Liver (tissue), 9 donors: ENCODE measurements around the gene NCKIPSD. TPM values are rescaled to one million over a fixed set of nuclear protein-coding genes. Genes with fewer than 3 reads are reported as not detected.
"Not testable (repeated sequence)": the region's sequence is repeated elsewhere in the genome, so short reads cannot be mapped to it uniquely, and the experiment has no call there.

Source experiments
- DNase-seq: peaks from one replicate; pipeline ENCODE4 v3.0.0-alpha.2; 2017; ENCODE audit warnings: low spot score
- H3K27ac ChIP-seq, 2 donors: one replicate each; pipeline ENCODE4 v1.7.0; 2013; ENCODE audit warnings: inconsistent platforms in 2 of 2, low read length in 2 of 2, control low read depth in 1 of 2, low read depth in 1 of 2, mild to moderate bottlenecking in 1 of 2
- H3K27me3 ChIP-seq, 4 donors: one replicate each; pipeline versions ENCODE4 v1.6.1 to v1.7.0; 2013; ENCODE audit warnings: low read length in 3 of 4, inconsistent platforms in 1 of 4, mild to moderate bottlenecking in 1 of 4, moderate library complexity in 1 of 4; ENCODE audit not compliant: control insufficient read depth in 4 of 4, insufficient read depth in 4 of 4
- H3K36me3 ChIP-seq, 4 donors: one replicate each; pipeline versions ENCODE4 v1.6.1 to v1.7.0; 2013; ENCODE audit warnings: low read length in 3 of 4, mild to moderate bottlenecking in 3 of 4, low read depth in 1 of 4, moderate library complexity in 1 of 4; ENCODE audit not compliant: control insufficient read depth in 4 of 4, insufficient read depth in 3 of 4
- H3K4me1 ChIP-seq, 4 donors: one replicate each; pipeline versions ENCODE4 v1.6.1 to v1.7.0; 2013; ENCODE audit warnings: low read length in 3 of 4, mild to moderate bottlenecking in 3 of 4, moderate library complexity in 1 of 4; ENCODE audit not compliant: control insufficient read depth in 4 of 4, insufficient read depth in 4 of 4
- H3K4me3 ChIP-seq, 3 donors: one replicate each; pipeline versions ENCODE4 v1.6.1 to v1.7.0; 2013; ENCODE audit warnings: low read length in 3 of 3, control low read depth in 1 of 3, low read depth in 1 of 3, mild to moderate bottlenecking in 1 of 3
- H3K9ac ChIP-seq, 2 donors: one replicate each; pipeline ENCODE4 v1.7.0; 2013; ENCODE audit warnings: low read length in 2 of 2, mild to moderate bottlenecking in 2 of 2, moderate library complexity in 2 of 2, control low read depth in 1 of 2, low read depth in 1 of 2
- H3K9me3 ChIP-seq, 4 donors: one replicate each; pipeline versions ENCODE4 v1.6.1 to v1.7.0; 2013; ENCODE audit warnings: low read length in 3 of 4; ENCODE audit not compliant: control insufficient read depth in 4 of 4
- ATF3 ChIP-seq: IDR thresholded peaks from 2 replicates; pipeline ENCODE4 v1.6.1; 2016; ENCODE audit warnings: antibody characterized with exemption
- CTCF ChIP-seq: fragments of 150-350 bp; IDR thresholded peaks from 2 replicates; pipeline ENCODE4 v1.5.1; 2017; ENCODE audit warnings: improper control_type of control experiment, low read depth, low read length; ENCODE audit not compliant: missing input control
- EGR1 ChIP-seq, 2 donors: IDR thresholded peaks; 2 replicates each; pipeline ENCODE4 v1.6.1; 2016 to 2018; ENCODE audit warnings: antibody characterized with exemption in 2 of 2, low read depth in 2 of 2
- FOXA1 ChIP-seq: IDR thresholded peaks from 2 replicates; pipeline ENCODE4 v1.6.1; 2016; ENCODE audit warnings: antibody characterized with exemption
- FOXA2 ChIP-seq: IDR thresholded peaks from 2 replicates; pipeline ENCODE4 v1.6.1; 2016; ENCODE audit warnings: antibody characterized with exemption
- GABPA ChIP-seq, 2 donors: IDR thresholded peaks in 1 of 2; conservative IDR thresholded peaks in 1 of 2; 2 replicates each; pipeline ENCODE4 v1.6.1; 2016; ENCODE audit warnings: antibody characterized with exemption in 2 of 2, mild to moderate bottlenecking in 1 of 2, moderate library complexity in 1 of 2
- HNF4A ChIP-seq, 2 donors: conservative IDR thresholded peaks; 2 replicates each; pipeline ENCODE4 v1.6.1; 2016; ENCODE audit warnings: antibody characterized with exemption in 2 of 2, mild to moderate bottlenecking in 2 of 2
- HNF4G ChIP-seq: IDR thresholded peaks from 2 replicates; pipeline ENCODE4 v1.6.1; 2016; ENCODE audit warnings: antibody characterized with exemption
- JUND ChIP-seq, 2 donors: IDR thresholded peaks; 2 replicates each; pipeline ENCODE4 v1.6.1; 2016; ENCODE audit warnings: antibody characterized with exemption in 2 of 2
- MAX ChIP-seq: IDR thresholded peaks from 2 replicates; pipeline ENCODE4 v1.6.1; 2016; ENCODE audit warnings: antibody characterized with exemption
- NR2F2 ChIP-seq: IDR thresholded peaks from 2 replicates; pipeline ENCODE4 v1.6.1; 2016; ENCODE audit warnings: antibody characterized with exemption
- RAD21 ChIP-seq, 2 donors: IDR thresholded peaks; 2 replicates each; pipeline ENCODE4 v1.6.1; 2016; ENCODE audit warnings: antibody characterized with exemption in 2 of 2, mild to moderate bottlenecking in 2 of 2
- REST ChIP-seq: IDR thresholded peaks from 2 replicates; pipeline ENCODE4 v1.6.1; 2016; ENCODE audit warnings: antibody characterized with exemption, mild to moderate bottlenecking
- RXRA ChIP-seq, 2 donors: IDR thresholded peaks; 2 replicates each; pipeline ENCODE4 v1.6.1; 2017 to 2018; ENCODE audit warnings: antibody characterized with exemption in 2 of 2, mild to moderate bottlenecking in 1 of 2
- SP1 ChIP-seq: IDR thresholded peaks from 2 replicates; pipeline ENCODE4 v1.6.1; 2018; ENCODE audit warnings: antibody characterized with exemption, mild to moderate bottlenecking
- TAF1 ChIP-seq: conservative IDR thresholded peaks from 2 replicates; pipeline ENCODE4 v1.6.1; 2016; ENCODE audit warnings: antibody characterized with exemption, mild to moderate bottlenecking
- YY1 ChIP-seq: IDR thresholded peaks from 2 replicates; pipeline ENCODE4 v1.6.1; 2016; ENCODE audit warnings: antibody characterized with exemption, mild to moderate bottlenecking
- ZBTB33 ChIP-seq: IDR thresholded peaks from 2 replicates; pipeline ENCODE4 v1.6.1; 2016; ENCODE audit warnings: antibody characterized with exemption
- WGBS: extraction: QIAGEN DNeasy Blood & Tissue Kit; methylation state at CpG from one replicate; pipeline ENCODE4 v1.1.7; 2013; 5-methylcytosine and 5-hydroxymethylcytosine counted together
- polyA plus RNA-seq, 2 donors: library from polyadenylated mRNA; stranded (reverse) in 1 of 2; unstranded in 1 of 2; fragments of 200-250 nt in 1 of 2; fragments of >200 nt in 1 of 2; fragmentation: Nextera tagmentation in 1 of 2; extraction: Ambion mirVana in 1 of 2; gene quantifications; one replicate each; pipeline versions ENCODE4 v1.2.1 to v1.2.3, GENCODE V29; 2013 to 2015
- total RNA-seq, 2 donors: library from RNA; depleted of rRNA; stranded (reverse); fragments of >200 nt; gene quantifications; one replicate each; pipeline ENCODE4 v1.2.3, GENCODE V29; 2014
- donor health status: healthy.
- donor health status: healthy.
- donor health status: healthy.
- donor health status: healthy.
- donor health status: healthy.

The NCKIPSD gene
- total and polyA plus RNA-seq, 4 donors = 5.9 to 12.9 (median 8.7) TPM

GRCh38 chr3:48723725-48724124 lies 38.0 kb upstream of the NCKIPSD start:
- H3K27me3 ChIP-seq = no peaks in the 10 kb centered on the region
- H3K27ac ChIP-seq = no peak overlapping the region
- no peaks in the 10 kb centered on the region for H3K4me1 ChIP-seq
- H3K9me3 ChIP-seq = no peaks in the 10 kb centered on the region
- H3K36me3 ChIP-seq = no peaks in the 10 kb centered on the region
- TF ChIP-seq RXRA (IDR thresholded peaks at IDR 0.05) (no peak), JUND (IDR thresholded peaks at IDR 0.05) (no peak), EGR1 (IDR thresholded peaks at IDR 0.05; ENCODE audit: low read depth in 2 of 2) (no peak), ATF3 (no peak), YY1 (no peak), FOXA1 (no peak), RAD21 (IDR thresholded peaks at IDR 0.05) (no peak), TAF1 (no peak), CTCF (no peak), FOXA2 (no peak), MAX (no peak), HNF4A (conservative IDR thresholded peaks at IDR 0.05) (no peak), REST (no peak), GABPA (IDR thresholded peaks at IDR 0.05 in 1 of 2, conservative IDR thresholded peaks at IDR 0.05 in 1 of 2) (no peak), NR2F2 (no peak), SP1 (no peak), HNF4G (no peak), ZBTB33 (no peak)
- no peak overlapping the region for H3K4me3 ChIP-seq
- DNase-seq = no peak
- 77% methylated on average over 7 of the region's 7 CpGs for WGBS
- no peak overlapping the region for H3K9ac ChIP-seq

GRCh38 chr3:48723293-48723692 lies 37.6 kb upstream of the NCKIPSD start:
- not testable (repeated sequence) for DNase-seq, H3K9me3 ChIP-seq, H3K9ac ChIP-seq, H3K27me3 ChIP-seq, H3K27ac ChIP-seq, H3K36me3 ChIP-seq, H3K4me1 ChIP-seq, H3K4me3 ChIP-seq
- 67% methylated on average over 3 of the region's 3 CpGs for WGBS
